Activated naive CD8-positive, alpha-beta T cell treated with anti-CD3 and anti-CD28 coated beads, Interleukin-2, amount 50 U/mL, for 24 hours (primary cell): ENCODE data around the gene ZNF100.
"Not testable (repeated sequence)": the region's sequence is repeated elsewhere in the genome, so short reads cannot be mapped to it uniquely, and the experiment has no call there.

Experiments
- ATAC-seq: fragments of 150-1000 bp; cut with Tn5 transposase; one replicate; pipeline ENCODE4 v1.10.0; 2021
- DNase-seq: peaks from one replicate; pipeline ENCODE4 v3.0.0; 2021
- H3K27ac Mint-ChIP-seq: one replicate; pipeline ENCODE4 v1.8.0; 2021; ENCODE audit warnings: mild to moderate bottlenecking, mixed read lengths
- H3K27me3 Mint-ChIP-seq: one replicate; pipeline ENCODE4 v1.8.0; 2021; ENCODE audit warnings: mixed read lengths
- H3K36me3 Mint-ChIP-seq: one replicate; pipeline ENCODE4 v1.8.0; 2021; ENCODE audit warnings: low read depth, mixed read lengths
- H3K4me1 Mint-ChIP-seq: one replicate; pipeline ENCODE4 v1.8.0; 2021; ENCODE audit warnings: mixed read lengths
- H3K4me3 Mint-ChIP-seq: one replicate; pipeline ENCODE4 v1.8.0; 2021; ENCODE audit warnings: mild to moderate bottlenecking, moderate library complexity, mixed read lengths
- H3K9me3 Mint-ChIP-seq: one replicate; pipeline ENCODE4 v1.8.0; 2021; ENCODE audit warnings: mixed read lengths

The ZNF100 gene

DNA sequence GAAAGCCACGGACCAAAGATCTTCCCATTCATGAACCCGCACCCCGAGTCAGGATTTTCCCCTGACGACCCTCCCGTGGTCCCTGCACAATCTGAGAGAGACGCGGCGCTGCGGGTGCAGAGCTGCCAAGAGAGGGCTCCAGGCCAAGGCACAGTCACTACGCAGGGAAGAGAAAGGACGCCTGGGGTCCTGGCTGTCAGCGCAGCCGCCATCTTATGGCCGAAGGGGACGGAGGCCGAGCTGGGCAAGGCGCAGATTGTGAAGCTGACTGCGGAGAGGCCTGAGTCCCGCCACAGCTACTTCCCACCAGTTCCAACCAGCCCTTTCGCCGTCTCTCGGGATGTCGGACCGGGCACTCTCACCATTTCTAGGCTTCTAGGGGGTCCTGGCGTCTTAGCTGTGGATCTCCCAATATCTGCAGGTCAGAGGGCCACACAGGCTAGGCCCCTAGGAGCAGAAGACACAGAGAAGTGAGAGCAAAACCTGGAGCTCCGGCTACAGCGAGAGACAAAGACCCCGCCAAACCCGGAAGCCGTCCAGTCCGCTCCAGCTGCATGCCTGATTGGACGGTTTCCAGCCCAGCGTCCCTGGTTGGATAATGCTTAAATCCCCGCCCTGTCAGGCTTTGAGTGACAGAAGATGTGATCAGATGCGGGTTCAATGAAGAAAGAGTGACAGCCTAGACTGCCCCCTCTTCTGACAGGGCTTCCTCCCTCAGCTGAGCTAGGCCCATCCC lies at the start of gene ZNF100:
Gene ZNF100, minus strand, starts transcription at position 515 of the 736 bp plus-strand sequence. Its CDS starts 150 bp downstream, at position 365.
- ATAC-seq (peak; percentile 97), DNase-seq (peak; percentile 86)
- peaks cover 39% of the 10 kb centered on the region for H3K4me1 Mint-ChIP-seq
- no peaks in the 10 kb centered on the region for H3K9me3 Mint-ChIP-seq
- H3K4me3 Mint-ChIP-seq: peak within 1 kb of the TSS; percentile 98
- no peaks in the 10 kb centered on the region for H3K27me3 Mint-ChIP-seq
- H3K36me3 Mint-ChIP-seq: peaks cover 39% of the 10 kb centered on the region
- H3K27ac Mint-ChIP-seq: peak within 1 kb of the TSS; percentile 90

- Mint-ChIP-seq H3K27me3 (no peaks in the 10 kb centered on the region), H3K36me3 (peaks cover 96% of the 10 kb centered on the region), H3K9me3 (peaks cover 51% of the 10 kb centered on the region), H3K4me1 (no peaks in the 10 kb centered on the region), H3K27ac (no peak overlapping the region), H3K4me3 (no peak overlapping the region)
- ATAC-seq: no peak
- DNase-seq: no peak
These were observed 45.1 kb upstream of the ZNF100 start for GRCh38 chr19:21812448-21812847.

DNA sequence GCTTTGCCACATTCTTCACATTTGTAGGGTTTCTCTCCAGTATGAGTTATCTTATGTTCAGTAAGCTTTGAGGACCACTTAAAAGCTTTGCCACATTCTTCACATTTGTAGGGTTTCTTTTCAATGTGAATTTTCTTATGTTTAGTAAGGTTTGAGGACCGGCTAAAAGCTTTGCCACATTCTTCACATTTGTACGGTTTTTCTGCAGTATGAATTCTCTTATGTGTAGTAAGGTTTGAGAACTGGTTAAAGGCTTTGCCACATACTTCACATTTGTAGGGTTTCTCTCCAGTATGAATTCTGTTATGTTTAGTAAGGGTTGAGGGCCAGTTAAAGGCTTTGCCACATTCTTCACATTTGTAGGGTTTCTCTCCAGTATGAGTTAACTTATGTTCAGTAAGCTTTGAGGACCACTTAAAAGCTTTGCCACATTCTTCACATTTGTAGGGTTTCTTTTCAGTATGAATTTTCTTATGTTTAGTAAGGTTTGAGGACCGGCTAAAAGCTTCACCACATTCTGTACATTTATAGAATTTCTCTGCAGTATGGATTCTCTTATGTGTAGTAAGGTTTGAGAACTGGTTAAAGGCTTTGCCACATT lies 41.1 kb upstream of the ZNF100 start:
- H3K4me3 Mint-ChIP-seq, H3K4me1 Mint-ChIP-seq, ATAC-seq, H3K27me3 Mint-ChIP-seq, DNase-seq, H3K27ac Mint-ChIP-seq: not testable (repeated sequence)
- peaks cover 54% of the 10 kb centered on the region for H3K9me3 Mint-ChIP-seq
- peaks cover 76% of the 10 kb centered on the region for H3K36me3 Mint-ChIP-seq

DNA sequence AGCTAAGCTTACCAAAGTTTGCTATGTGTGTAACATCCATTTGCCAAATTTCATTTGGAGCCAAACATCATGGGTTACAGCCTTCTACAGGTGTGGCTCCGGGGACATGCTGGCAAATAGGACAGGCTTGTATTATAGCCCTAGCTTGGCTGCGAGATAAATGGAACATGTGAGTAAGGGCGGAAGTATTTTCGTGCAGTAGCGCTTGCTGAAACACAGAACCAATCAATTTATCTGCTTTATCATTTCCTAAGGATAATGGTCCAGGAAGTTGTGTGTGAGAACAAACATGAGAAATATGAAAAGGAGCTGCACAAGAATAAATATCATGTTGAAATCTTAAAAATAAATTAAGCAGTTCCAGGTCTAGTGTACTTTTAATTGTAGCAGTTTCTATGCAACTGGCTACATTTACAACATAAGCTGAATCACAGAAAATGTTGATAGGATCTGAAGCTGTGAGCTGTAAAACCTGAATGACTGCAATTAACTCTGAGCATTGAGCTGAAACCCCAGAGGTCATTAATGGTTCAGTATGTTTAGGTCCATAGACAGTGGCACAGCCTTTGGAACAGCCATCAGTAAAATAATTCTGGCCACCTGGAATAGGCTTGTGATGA lies 22.2 kb upstream of the ZNF100 start:
- ATAC-seq: no peak
- no peak overlapping the region for H3K27ac Mint-ChIP-seq
- H3K4me1 Mint-ChIP-seq: no peaks in the 10 kb centered on the region
- peaks cover 2% of the 10 kb centered on the region for H3K27me3 Mint-ChIP-seq
- H3K36me3 Mint-ChIP-seq: no peaks in the 10 kb centered on the region
- H3K4me3 Mint-ChIP-seq: no peak overlapping the region
- peaks cover 40% of the 10 kb centered on the region for H3K9me3 Mint-ChIP-seq
- DNase-seq: no peak

DNA sequence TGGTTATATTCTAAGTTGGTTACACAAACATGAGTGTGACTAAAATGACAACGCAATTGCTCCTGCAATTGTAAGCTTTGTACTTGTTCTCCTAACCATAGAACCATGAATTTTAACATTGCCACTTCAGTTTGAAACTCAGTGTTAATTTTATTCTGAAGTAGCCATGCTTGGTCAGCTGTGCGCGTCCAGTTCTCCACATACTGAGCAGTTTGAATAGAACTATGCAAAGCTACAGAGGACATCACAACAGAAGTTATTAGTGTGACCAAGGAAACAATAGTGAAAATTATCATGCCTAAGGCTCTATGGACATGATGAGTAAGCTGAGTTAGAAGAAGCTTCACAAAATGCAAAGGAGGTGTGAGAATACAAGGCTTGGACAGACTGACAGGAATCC lies 19.6 kb upstream of the ZNF100 start:
- Mint-ChIP-seq H3K4me1 (no peaks in the 10 kb centered on the region), H3K36me3 (peaks cover 2% of the 10 kb centered on the region), H3K27ac (no peak overlapping the region), H3K9me3 (peaks cover 32% of the 10 kb centered on the region), H3K4me3 (no peak overlapping the region), H3K27me3 (peaks cover 2% of the 10 kb centered on the region)
- DNase-seq (no peak), ATAC-seq (no peak)

GRCh38 chr19:21775792-21776191 lies 8.4 kb upstream of the ZNF100 start:
- H3K9me3 Mint-ChIP-seq, ATAC-seq, H3K4me1 Mint-ChIP-seq, H3K4me3 Mint-ChIP-seq, DNase-seq, H3K27me3 Mint-ChIP-seq, H3K27ac Mint-ChIP-seq, H3K36me3 Mint-ChIP-seq: not testable (repeated sequence)

DNA sequence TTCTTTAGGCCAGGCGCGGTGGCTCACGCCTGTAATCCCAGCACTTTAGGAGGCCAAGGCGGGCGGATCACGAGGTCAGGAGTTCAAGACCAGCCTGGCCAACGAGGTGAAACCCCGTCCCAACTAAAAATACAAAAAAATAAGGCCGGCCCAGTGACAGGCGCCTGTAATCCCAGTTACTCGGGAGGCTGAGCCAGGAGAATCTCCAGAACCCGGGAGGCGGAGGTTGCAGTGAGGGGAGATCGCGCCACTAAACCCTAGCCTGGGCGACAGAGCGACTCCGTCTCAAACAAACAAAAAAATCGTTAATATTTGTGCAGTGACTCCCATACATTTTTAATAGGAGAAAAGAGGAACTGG lies 694 bp downstream of the ZNF100 start:
- H3K9me3 Mint-ChIP-seq, H3K27me3 Mint-ChIP-seq, DNase-seq, ATAC-seq: not testable (repeated sequence)
- Mint-ChIP-seq H3K4me1 (peaks cover 45% of the 10 kb centered on the region), H3K36me3 (peaks cover 44% of the 10 kb centered on the region), H3K4me3 (peak overlapping the region; percentile 98), H3K27ac (peak overlapping the region; percentile 90)

DNA sequence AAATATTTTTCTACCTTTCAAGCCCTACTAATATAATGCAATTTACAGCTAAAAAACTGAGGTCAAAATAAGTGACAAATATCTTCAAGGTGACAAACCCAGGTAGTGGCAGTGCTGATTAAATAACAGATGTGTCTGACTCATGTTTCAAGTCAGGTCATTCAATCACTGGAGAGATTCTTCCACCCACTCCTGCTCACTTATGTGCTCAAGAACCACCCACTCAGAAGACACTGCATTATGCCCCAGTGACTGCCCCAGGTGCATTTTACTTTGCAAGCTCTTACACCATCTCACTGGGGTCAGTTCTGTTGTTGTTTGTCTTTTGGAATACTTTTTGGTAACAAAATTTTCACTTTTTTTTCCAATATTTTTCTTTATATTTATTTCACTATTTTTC lies 2.2 kb downstream of the ZNF100 start:
- peaks cover 58% of the 10 kb centered on the region for H3K36me3 Mint-ChIP-seq
- ATAC-seq: no peak

DNA sequence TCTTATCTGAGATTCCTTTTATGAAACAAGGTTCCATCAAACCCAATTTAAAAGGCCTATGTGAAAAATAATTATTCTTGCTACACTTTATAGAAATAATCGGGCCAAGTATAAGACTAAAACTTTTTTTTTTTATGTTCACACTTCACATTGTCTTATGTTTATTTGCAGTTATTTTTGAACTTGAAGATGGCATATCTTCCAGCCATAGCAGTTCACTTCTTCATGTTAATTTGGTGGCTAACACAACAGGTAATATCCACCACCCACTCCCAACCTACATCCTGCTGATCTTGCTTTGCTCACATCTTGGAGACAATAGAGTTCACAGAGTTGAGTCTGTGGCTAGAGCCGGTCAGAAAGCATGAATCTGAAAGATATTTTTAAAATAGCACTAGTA lies 5.8 kb downstream of the ZNF100 start:
- H3K27me3 Mint-ChIP-seq, H3K4me3 Mint-ChIP-seq, DNase-seq, ATAC-seq, H3K27ac Mint-ChIP-seq: not testable (repeated sequence)
- Mint-ChIP-seq H3K4me1 (peaks cover 42% of the 10 kb centered on the region), H3K36me3 (peaks cover 92% of the 10 kb centered on the region), H3K9me3 (peaks cover 17% of the 10 kb centered on the region)

More for the DNA sequence above, 2.2 kb downstream of the ZNF100 start:
- DNase-seq: no peak
- peak overlapping the region; percentile 57 for H3K4me3 Mint-ChIP-seq
- no peaks in the 10 kb centered on the region for H3K27me3 Mint-ChIP-seq
- H3K4me1 Mint-ChIP-seq: peaks cover 47% of the 10 kb centered on the region
- H3K9me3 Mint-ChIP-seq: peaks cover 4% of the 10 kb centered on the region
- H3K27ac Mint-ChIP-seq: no peak overlapping the region

DNA sequence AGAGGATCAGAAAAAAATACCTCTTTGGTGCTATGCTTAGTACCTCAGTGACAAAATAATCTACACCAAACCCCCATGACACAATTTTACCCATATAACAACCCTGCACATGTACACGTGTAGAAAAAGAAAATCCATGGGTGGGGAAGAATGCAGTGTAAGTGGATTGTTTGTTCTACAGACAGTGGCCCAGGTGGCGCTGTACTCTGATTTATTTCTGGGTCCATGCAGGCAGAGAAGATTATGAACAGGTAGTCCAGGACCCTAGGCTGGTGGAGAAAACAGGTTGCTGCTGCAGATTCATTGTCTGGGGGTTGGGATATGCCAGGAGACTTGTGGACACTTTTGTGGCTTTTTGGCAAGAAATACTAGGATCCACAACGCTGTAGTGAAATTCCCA lies 9.1 kb downstream of the ZNF100 start:
- no peak for ATAC-seq
- peaks cover 26% of the 10 kb centered on the region for H3K4me1 Mint-ChIP-seq

GRCh38 chr19:21755555-21755954 lies 11.8 kb downstream of the ZNF100 start:
- not testable (repeated sequence) for H3K27me3 Mint-ChIP-seq

More for the DNA sequence above, 9.1 kb downstream of the ZNF100 start:
- no peaks in the 10 kb centered on the region for H3K27me3 Mint-ChIP-seq
- no peak overlapping the region for H3K27ac Mint-ChIP-seq
- no peak for DNase-seq
- peaks cover 95% of the 10 kb centered on the region for H3K36me3 Mint-ChIP-seq
- peaks cover 34% of the 10 kb centered on the region for H3K9me3 Mint-ChIP-seq
- no peak overlapping the region for H3K4me3 Mint-ChIP-seq

DNA sequence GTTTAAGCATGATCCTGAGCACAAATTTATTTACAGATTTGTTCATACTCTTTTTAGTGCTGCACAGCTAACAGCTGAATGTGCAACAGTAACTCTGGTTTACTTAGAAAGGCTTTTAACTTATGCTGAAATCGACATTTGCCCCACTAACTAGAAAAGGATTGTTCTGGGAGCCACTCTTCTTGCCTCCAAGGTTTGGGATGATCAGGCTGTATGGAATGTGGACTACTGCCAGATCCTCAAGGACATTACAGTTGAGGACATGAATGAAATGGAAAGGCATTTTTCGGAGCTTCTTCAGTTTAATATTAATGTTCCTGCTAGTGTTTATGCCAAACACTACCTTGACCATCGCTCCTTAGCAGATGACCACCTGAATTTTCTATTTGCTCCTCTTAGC lies 16.0 kb downstream of the ZNF100 start:
- H3K9me3 Mint-ChIP-seq: peaks cover 43% of the 10 kb centered on the region
- ATAC-seq: no peak
- H3K27ac Mint-ChIP-seq: no peak overlapping the region
- H3K27me3 Mint-ChIP-seq: no peaks in the 10 kb centered on the region
- peaks cover 31% of the 10 kb centered on the region for H3K4me1 Mint-ChIP-seq
- H3K4me3 Mint-ChIP-seq: no peak overlapping the region
- no peak for DNase-seq
- peaks cover 93% of the 10 kb centered on the region for H3K36me3 Mint-ChIP-seq

More at GRCh38 chr19:21755555-21755954, 11.8 kb downstream of the ZNF100 start:
- Mint-ChIP-seq H3K36me3 (peaks cover 95% of the 10 kb centered on the region), H3K9me3 (peaks cover 45% of the 10 kb centered on the region), H3K4me1 (peaks cover 14% of the 10 kb centered on the region)
- not testable (repeated sequence) for ATAC-seq, DNase-seq, H3K4me3 Mint-ChIP-seq, H3K27ac Mint-ChIP-seq

GRCh38 chr19:21750586-21751128 lies 16.7 kb downstream of the ZNF100 start:
- Mint-ChIP-seq H3K36me3 (peaks cover 93% of the 10 kb centered on the region), H3K9me3 (peaks cover 40% of the 10 kb centered on the region), H3K4me1 (peaks cover 29% of the 10 kb centered on the region), H3K4me3 (no peak overlapping the region), H3K27ac (no peak overlapping the region), H3K27me3 (no peaks in the 10 kb centered on the region)
- DNase-seq (no peak), ATAC-seq (no peak)

DNA sequence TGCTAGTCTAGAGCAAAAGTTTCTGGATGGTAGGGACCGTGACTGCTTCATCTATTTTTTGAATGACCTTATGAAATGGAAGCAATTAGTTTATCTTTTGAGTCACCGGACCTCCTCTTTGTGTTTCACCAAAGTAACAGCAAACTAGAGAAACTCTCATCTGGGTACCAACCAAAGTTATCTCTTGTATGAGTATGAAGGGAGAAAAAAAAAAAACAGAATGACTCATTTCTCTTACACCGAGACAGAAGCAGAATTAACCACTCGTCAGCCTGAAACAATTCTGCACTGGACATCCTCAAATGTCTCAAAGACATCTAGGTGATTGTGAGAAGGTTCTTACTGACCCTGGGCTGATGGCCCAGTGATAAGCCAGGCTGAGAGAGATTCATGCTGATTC lies 18.3 kb downstream of the ZNF100 start:
- DNase-seq: no peak

DNA sequence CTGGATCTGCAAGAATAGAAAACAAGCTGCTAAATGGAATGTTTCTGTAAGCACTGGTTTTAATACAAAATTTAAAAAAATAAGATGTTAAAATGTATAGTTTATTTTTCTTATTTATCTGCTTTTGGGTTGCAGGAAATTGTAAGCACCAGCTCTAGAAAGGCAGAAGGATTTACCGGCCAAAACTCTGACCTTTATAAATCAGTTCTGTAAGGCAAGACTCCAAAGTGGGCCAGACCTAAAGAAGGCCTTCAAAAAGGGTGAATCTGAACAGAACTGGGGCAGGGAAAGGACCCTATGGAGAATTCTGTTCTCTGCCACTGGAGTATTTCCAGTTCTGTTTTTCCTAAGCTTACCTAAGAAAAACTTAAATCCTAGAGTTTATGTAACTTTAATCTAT lies 19.3 kb downstream of the ZNF100 start:
- peaks cover 88% of the 10 kb centered on the region for H3K36me3 Mint-ChIP-seq
- H3K9me3 Mint-ChIP-seq: peaks cover 31% of the 10 kb centered on the region
- no peak for DNase-seq
- ATAC-seq: no peak
- no peak overlapping the region for H3K4me3 Mint-ChIP-seq
- H3K4me1 Mint-ChIP-seq: peaks cover 17% of the 10 kb centered on the region
- H3K27ac Mint-ChIP-seq: no peak overlapping the region
- H3K27me3 Mint-ChIP-seq: no peaks in the 10 kb centered on the region

More for the DNA sequence above, 18.3 kb downstream of the ZNF100 start:
- H3K27me3 Mint-ChIP-seq: no peaks in the 10 kb centered on the region
- peaks cover 21% of the 10 kb centered on the region for H3K4me1 Mint-ChIP-seq
- H3K36me3 Mint-ChIP-seq: peaks cover 88% of the 10 kb centered on the region
- H3K9me3 Mint-ChIP-seq: peaks cover 35% of the 10 kb centered on the region
- H3K27ac Mint-ChIP-seq: no peak overlapping the region
- ATAC-seq: peak; percentile 63
- H3K4me3 Mint-ChIP-seq: no peak overlapping the region
